HG03469 (cell line): ENCODE measurements around the gene BCL2L15.
"Not testable (repeated sequence)": the region's sequence is repeated elsewhere in the genome, so short reads cannot be mapped to it uniquely, and the experiment has no call there.

Experiments
- ATAC-seq: cut with Tn5 transposase; IDR thresholded peaks from one replicate; pipeline ENCODE4 v1.9.1; 2021; ENCODE audit warnings: mild to moderate bottlenecking, moderate library complexity, moderate number of reproducible peaks; ENCODE audit not compliant: unreplicated experiment

Gene BCL2L15

GRCh38 chr1:113874012-113874879 lies 13.1 kb downstream of the BCL2L15 start:
- ATAC-seq: no peak

- ATAC-seq: no peak
Measured at GRCh38 chr1:113872219-113872935, 15.0 kb downstream of the BCL2L15 start.

- peak; percentile 85 for ATAC-seq
Measured at GRCh38 chr1:113871597-113872113, 15.7 kb downstream of the BCL2L15 start, which contains the start of gene PTPN22. Gene PTPN22, minus strand, starts transcription at chr1:113871712.

GRCh38 chr1:113870778-113871177 lies 16.6 kb downstream of the BCL2L15 start:
- ATAC-seq: no peak

- ATAC-seq: no peak
Measured at GRCh38 chr1:113868387-113869083, 18.8 kb downstream of the BCL2L15 start.

- ATAC-seq: no peak
Measured at GRCh38 chr1:113861641-113862040, 25.7 kb downstream of the BCL2L15 start.

GRCh38 chr1:113860891-113861290 lies 26.5 kb downstream of the BCL2L15 start:
- no peak for ATAC-seq

GRCh38 chr1:113859478-113860175 lies 27.8 kb downstream of the BCL2L15 start:
- peak; percentile 63 for ATAC-seq

- ATAC-seq: no peak
Measured at GRCh38 chr1:113858982-113859381, 28.4 kb downstream of the BCL2L15 start.

GRCh38 chr1:113858418-113858817 lies 29.0 kb downstream of the BCL2L15 start:
- ATAC-seq: no peak

- ATAC-seq: no peak
Measured at GRCh38 chr1:113857776-113858175, 29.6 kb downstream of the BCL2L15 start.

- ATAC-seq: no peak
Measured at GRCh38 chr1:113856401-113856790, 31.0 kb downstream of the BCL2L15 start.

- ATAC-seq: no peak
Measured at GRCh38 chr1:113855630-113856400, 31.6 kb downstream of the BCL2L15 start.

GRCh38 chr1:113854234-113854633 lies 33.1 kb downstream of the BCL2L15 start:
- ATAC-seq: no peak

GRCh38 chr1:113852694-113853093 lies 34.7 kb downstream of the BCL2L15 start:
- ATAC-seq: not testable (repeated sequence)

- ATAC-seq: no peak
Measured at GRCh38 chr1:113850127-113850796, 37.1 kb downstream of the BCL2L15 start.

GRCh38 chr1:113849072-113849471 lies 38.3 kb downstream of the BCL2L15 start:
- ATAC-seq: no peak

- no peak for ATAC-seq
Measured at GRCh38 chr1:113846391-113847035, 40.9 kb downstream of the BCL2L15 start.

- ATAC-seq: no peak
Measured at GRCh38 chr1:113836534-113836933, 50.8 kb downstream of the BCL2L15 start.
